Measurements from ENCODE around the gene CNFN. TPM values are rescaled to one million over a fixed set of nuclear protein-coding genes. Genes with fewer than 3 reads are reported as not detected.

CNFN gene
- total and polyA plus RNA-seq, 10 of the 15 experiments (the other 5 are each of a cell fraction or from before 2014, with no cell fraction given): 0.60 TPM; not detected in 9

GRCh38 chr19:42423462-42424344 is 33.6 kb upstream of the CNFN start:
- Histone ChIP-seq H3K9me3 (replicated peaks; ENCODE audit: control insufficient read depth, insufficient read depth, low read length) (no peaks in the 10 kb centered on the region), H3K4me3 (peak overlapping the region; percentile 94), H4K20me1 (ENCODE audit: control insufficient read depth, insufficient read depth) (no peaks in the 10 kb centered on the region), H2AFZ (ENCODE audit: control insufficient read depth, low read depth, low read length) (peak overlapping the region; percentile 93), H3K79me2 (ENCODE audit: control insufficient read depth, insufficient read depth, low read length) (peaks cover 4% of the 10 kb centered on the region), H3K27me3 (replicated peaks in 1 of 2; ENCODE audit: control insufficient read depth in 2 of 2, insufficient read depth in 2 of 2, low read length in 1 of 2) (no peaks in the 10 kb centered on the region), H3K27ac (ENCODE audit: control insufficient read depth, insufficient read depth) (peak overlapping the region; percentile 86), H3K36me3 (ENCODE audit: control insufficient read depth in 2 of 2, insufficient read depth in 2 of 2, low read length in 1 of 2) (no peaks in the 10 kb centered on the region), H3K9ac (ENCODE audit: control insufficient read depth, insufficient read depth, low read length) (peak overlapping the region; percentile 82), H3K4me1 (ENCODE audit: control insufficient read depth, insufficient read depth, low read length) (peaks cover 16% of the 10 kb centered on the region), H3K4me2 (ENCODE audit: control insufficient read depth, insufficient read depth) (peak overlapping the region; percentile 97)
- peak; percentile 96 for ATAC-seq
- SMC1A ChIA-PET (ENCODE audit: uncharacterized antibody, unreplicated experiment): interaction anchor here (1.0 to 1.4 kb wide), 7 partner anchors 9 to 310 kb away, joined by 3 to 6 read pairs (median 3); partner anchors contain the start of gene CEACAM1
- POLR2A ChIA-PET: interaction anchor here (1.0 to 1.5 kb wide), 6 partner anchors 9 to 204 kb away, joined by 3 to 8 read pairs (median 4); no protein-coding TSS in a partner anchor
- no peak for DNase-seq (ENCODE audit: low read depth, low spot score)
- 9% methylated on average over 65 of the region's 65 CpGs for WGBS (ENCODE audit: insufficient coverage, insufficient replicate concordance, low lambda C conversion rate, missing lambda C conversion rate)
- in situ Hi-C loops (cut with MboI) (no loop called here), intact Hi-C loops (cut with micrococcal nuclease; ENCODE audit: unreplicated experiment) (loop anchor here (5.0 kb wide), 1 partner anchor 96 kb away; the partner anchor contains the start of gene MEGF8)
- RAD21 ChIA-PET (ENCODE audit: unreplicated experiment): interaction anchor here (0.5 to 1.6 kb wide), 9 partner anchors 10 to 1246 kb away, joined by 3 to 9 read pairs (median 3); partner anchors contain the start of genes CEACAM1 and PLAUR
- BruUV-seq (replicated peaks): no TSS peak
- CTCF ChIA-PET: interaction anchor here (0.6 to 4.4 kb wide), 12 partner anchors 8 to 144 kb away, joined by 3 to 27 read pairs (median 4); partner anchors contain the start of gene CEACAM1
- FAIRE-seq: peak; percentile 89
- TF ChIP-seq SRF (IDR thresholded peaks at IDR 0.05; ENCODE audit: low read depth in 2 of 2, low read length in 2 of 2) (0 out of 4 replicates have a peak, but pooled peaks of 1 of the 2 experiments have one; percentile 5), BHLHE40 (IDR thresholded peaks at IDR 0.05; ENCODE audit: borderline replicate concordance in 1 of 2, low read depth in 2 of 2, low read length in 1 of 2) (peak in 1 of 2 experiments; percentile 59; a peak in 2 of 4 replicates), CHD2 (IDR thresholded peaks at IDR 0.05; ENCODE audit: borderline replicate concordance, low read depth, low read length) (peak; percentile 60), ZBTB11 (CRISPR knock-in tag; IDR thresholded peaks at IDR 0.05) (0 out of 2 replicates have a peak, but pooled peaks have one; percentile 14), FOS (IDR thresholded peaks at IDR 0.05; ENCODE audit: borderline replicate concordance, extremely low read depth, insufficient read length) (peak; percentile 12), MEF2A (IDR thresholded peaks at IDR 0.05; ENCODE audit: insufficient read depth, low read depth, low read length) (0 out of 2 replicates have a peak, but pooled peaks have one; percentile 11), SP1 (IDR thresholded peaks at IDR 0.05; ENCODE audit: low read depth, low read length) (peak; percentile 87), HDAC2 (IDR thresholded peaks at IDR 0.05) (no peak), NFYB (IDR thresholded peaks at IDR 0.05; ENCODE audit: insufficient read depth, low read depth, low read length) (peak; percentile 77; the same call in 1 of the 2 replicates), RB1 (IDR thresholded peaks at IDR 0.05; ENCODE audit: borderline replicate concordance) (no peak), ZNF622 (IDR thresholded peaks at IDR 0.05) (no peak), ZNF592 (IDR thresholded peaks at IDR 0.05) (no peak)

Data from GM12878 (cell line).